Activated CD8-positive, alpha-beta memory T cell treated with anti-CD3 and anti-CD28 coated beads, Interleukin-2, amount 10 ng/mL, durations not matched to agents 7 days and 5 days (primary cell): ENCODE measurements around the gene PSMG4. TPM values are rescaled to one million over a fixed set of nuclear protein-coding genes. Genes with fewer than 3 reads are reported as not detected.

Experiments used
- ATAC-seq: fragments of 150-1000 bp; cut with Tn5 transposase; one replicate; pipeline ENCODE4 v1.10.0; 2021; ENCODE audit warnings: moderate library complexity
- CTCF ChIA-PET: fragments of 350-600 bp; sonication (Branson Sonifier 250); formaldehyde crosslinking; loops from one replicate; lab custom pipeline; 2021; ENCODE audit warnings: antibody characterized with exemption; lab: Charles Lee
- DNase-seq: peaks from one replicate; pipeline ENCODE4 v3.0.0-alpha.2; 2020
- H3K27ac Mint-ChIP-seq: one replicate; pipeline ENCODE4 v1.8.0; 2021; ENCODE audit warnings: mild to moderate bottlenecking, mixed read lengths
- H3K27me3 Mint-ChIP-seq: one replicate; pipeline ENCODE4 v1.8.0; 2021; ENCODE audit warnings: mixed read lengths
- H3K36me3 Mint-ChIP-seq: one replicate; pipeline ENCODE4 v1.8.0; 2021; ENCODE audit warnings: mild to moderate bottlenecking, mixed read lengths
- H3K4me1 Mint-ChIP-seq: one replicate; pipeline ENCODE4 v1.8.0; 2021; ENCODE audit warnings: mixed read lengths
- H3K4me3 Mint-ChIP-seq: one replicate; pipeline ENCODE4 v1.8.0; 2021; ENCODE audit warnings: mild to moderate bottlenecking, moderate library complexity, mixed read lengths
- H3K9me3 Mint-ChIP-seq: one replicate; pipeline ENCODE4 v1.8.0; 2022; ENCODE audit warnings: low read depth, mixed read lengths
- total RNA-seq, 2 experiments: library from RNA; stranded (reverse); gene quantifications; one replicate each; pipeline ENCODE4 v1.2.3, GENCODE V29; 2021

The PSMG4 gene
- total RNA-seq, 2 experiments from 2014 or later, result 24.4 TPM

DNA sequence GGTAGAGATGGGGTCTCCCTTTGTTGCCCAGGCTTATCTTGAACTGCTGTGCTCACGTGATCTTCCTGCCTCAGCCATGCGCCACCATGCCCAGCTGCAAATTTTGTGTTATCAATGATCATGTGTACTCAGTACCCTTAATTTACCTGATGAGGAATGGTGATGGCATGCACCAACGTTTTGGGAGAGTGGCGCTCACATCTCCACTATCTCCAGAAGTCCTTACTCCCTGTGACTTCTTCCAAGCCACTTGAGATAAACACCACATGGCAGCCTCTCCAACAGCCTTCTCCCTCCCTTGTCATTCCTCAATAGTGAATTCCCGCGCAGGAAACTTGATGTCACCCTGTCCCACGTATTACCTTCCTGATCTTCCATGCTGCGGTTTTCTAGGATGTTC, 58.1 kb downstream of the PSMG4 start:
- CTCF ChIA-PET, result interaction anchor here (1.2 kb wide), 1 partner anchor 37 kb away, joined by 3 read pairs; no protein-coding TSS in a partner anchor
- Mint-ChIP-seq H3K27ac (no peak overlapping the region), H3K36me3 (no peaks in the 10 kb centered on the region), H3K27me3 (peaks cover 31% of the 10 kb centered on the region), H3K9me3 (no peaks in the 10 kb centered on the region), H3K4me1 (peaks cover 13% of the 10 kb centered on the region), H3K4me3 (no peak overlapping the region)
- ATAC-seq, result no peak
- no peak for DNase-seq

Other genes starting within 250 kb of the PSMG4 start
- 10 to 100 TPM; 26.6 to 29.6 TPM for gene RIPK1, start 190.5 kb upstream of the PSMG4 start, total RNA-seq
- gene BPHL, start 140.2 kb upstream of the PSMG4 start, total RNA-seq, result 1 to 10 TPM; 5.3 to 9.2 TPM
- gene TUBB2A, start 101.4 kb upstream of the PSMG4 start, total RNA-seq, result 1 to 10 TPM; 1.3 to 2.0 TPM
- gene TUBB2B, start 31.3 kb upstream of the PSMG4 start, total RNA-seq, result not detected
- under 1 TPM; 0.07 to 0.20 TPM for gene SLC22A23, start 198.1 kb downstream of the PSMG4 start, total RNA-seq